EH (cell line): ENCODE results near the gene DOK7.

Experiments used
- DNase-seq: peaks from one replicate; pipeline ENCODE4 v3.0.0-alpha.2; 2015; ENCODE audit warnings: low read depth

The DOK7 gene

DNA sequence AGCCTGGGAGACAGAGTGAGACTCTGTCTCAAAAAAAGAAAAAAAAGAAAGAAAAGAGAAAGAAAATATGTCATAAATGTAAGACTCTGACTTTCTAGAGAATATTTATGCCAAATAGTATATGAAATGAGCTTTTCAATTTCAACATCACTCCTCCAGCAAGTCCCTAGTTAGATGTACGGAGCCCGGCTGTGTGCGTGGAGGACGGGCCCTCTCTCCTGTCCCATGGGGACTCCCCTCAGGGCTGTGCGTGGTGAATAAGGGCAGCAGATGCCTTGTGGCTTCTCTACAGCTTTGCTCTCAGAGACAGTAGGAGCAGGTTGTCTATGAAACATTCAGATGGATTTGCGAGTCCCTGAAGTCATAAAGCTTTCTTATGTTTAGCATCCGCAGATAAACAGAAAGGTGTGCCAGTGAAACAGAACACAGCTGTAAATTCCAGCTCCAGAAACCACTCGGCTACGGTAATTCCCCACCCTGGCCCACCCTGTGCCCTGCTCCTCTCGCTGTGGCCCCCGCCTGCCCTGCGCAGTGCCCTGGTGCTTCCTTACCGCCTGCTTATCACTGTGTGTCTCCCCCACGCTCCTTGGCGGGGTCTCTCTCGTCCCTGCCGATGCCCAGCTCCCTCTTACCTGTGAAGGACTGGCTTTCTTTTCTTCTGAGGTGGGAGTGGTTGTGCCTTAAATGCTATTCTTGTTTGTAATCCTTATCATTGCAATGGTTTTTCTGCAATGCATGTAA, 35.2 kb upstream of the DOK7 start:
- DNase-seq = no peak

DNA sequence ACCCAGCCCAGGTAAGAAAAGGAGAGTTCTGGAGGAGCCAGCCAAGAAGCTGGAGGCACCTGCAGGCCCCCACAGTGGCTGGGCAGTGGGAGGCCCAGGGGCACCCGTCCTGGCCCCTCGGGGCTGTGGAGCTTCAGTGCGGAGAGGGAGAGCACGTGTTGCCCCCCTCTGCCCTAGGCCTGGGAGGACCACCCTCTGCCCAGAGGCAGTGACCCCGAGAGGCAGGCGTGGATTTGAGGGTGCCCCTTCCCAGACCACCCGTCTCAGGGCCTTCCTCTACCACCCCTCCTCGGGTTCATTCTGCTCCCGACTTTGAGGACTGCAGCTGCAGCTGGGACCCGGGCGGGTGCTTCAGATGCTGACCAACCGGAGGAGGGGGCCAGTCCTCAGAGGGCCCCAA, 33.5 kb upstream of the DOK7 start:
- no peak for DNase-seq

DNA sequence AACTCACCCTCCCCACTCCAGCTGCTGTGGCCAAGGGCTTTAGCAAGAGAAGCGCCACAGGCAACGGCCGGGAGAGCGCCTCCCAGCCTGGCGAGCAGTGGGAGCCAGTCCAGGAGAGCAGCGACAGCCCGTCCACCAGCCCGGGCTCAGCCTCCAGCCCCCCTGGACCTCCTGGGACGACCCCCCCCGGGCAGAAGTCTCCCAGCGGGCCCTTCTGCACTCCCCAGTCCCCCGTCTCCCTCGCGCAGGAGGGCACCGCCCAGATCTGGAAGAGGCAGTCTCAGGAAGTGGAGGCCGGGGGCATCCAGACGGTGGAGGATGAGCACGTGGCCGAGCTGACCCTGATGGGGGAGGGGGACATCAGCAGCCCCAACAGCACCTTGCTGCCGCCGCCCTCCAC, 32.6 kb upstream of the DOK7 start:
- no peak for DNase-seq

DNA sequence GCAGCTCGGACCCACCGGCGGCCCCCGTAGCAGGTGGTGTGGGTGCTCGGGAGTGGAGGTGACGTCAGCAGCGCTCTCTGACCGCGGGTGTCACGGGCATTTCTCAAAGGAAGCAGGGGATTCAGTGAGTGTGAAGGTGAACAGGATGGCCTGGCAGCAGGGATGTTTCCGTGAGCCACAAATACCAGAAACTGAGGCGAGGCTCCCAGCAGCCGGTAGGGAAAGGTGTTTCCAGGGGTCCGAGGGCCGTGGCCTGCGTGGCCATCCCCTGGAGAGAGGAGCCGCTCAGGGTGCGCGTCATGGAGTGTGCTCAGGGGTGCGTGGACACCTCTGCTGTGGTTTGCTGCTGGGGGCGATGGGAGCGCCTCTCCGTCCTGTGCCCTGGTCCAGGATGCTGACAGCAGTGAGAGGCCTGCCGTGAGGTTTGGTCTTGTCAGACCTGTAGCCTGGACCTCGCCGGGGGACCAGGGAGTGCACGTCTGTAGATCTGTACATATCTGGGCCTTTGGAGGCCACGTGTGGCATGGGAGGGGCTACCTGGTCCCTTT, 31.6 kb upstream of the DOK7 start:
- DNase-seq = no peak

DNA sequence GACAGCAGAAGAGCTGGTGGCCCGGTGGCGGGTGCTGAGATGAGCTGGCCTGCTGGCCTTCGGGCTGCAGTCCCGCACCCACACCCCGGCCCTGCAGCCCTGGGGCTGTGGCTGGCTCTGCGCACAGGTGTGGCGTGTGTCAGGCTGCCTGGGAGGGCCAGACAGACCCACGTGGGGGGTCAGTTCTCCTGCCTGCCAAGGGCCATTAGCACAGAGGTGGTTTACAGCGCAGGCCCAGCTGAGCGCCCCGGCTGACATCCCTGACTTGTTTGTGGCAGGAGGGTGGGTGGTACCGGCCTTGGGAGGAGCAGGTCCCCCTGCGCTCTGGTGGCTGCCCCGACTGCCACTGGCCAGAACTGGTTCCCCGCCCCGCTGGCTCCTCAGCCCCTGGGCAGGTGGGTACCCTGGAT, 30.7 kb upstream of the DOK7 start:
- no peak for DNase-seq

DNA sequence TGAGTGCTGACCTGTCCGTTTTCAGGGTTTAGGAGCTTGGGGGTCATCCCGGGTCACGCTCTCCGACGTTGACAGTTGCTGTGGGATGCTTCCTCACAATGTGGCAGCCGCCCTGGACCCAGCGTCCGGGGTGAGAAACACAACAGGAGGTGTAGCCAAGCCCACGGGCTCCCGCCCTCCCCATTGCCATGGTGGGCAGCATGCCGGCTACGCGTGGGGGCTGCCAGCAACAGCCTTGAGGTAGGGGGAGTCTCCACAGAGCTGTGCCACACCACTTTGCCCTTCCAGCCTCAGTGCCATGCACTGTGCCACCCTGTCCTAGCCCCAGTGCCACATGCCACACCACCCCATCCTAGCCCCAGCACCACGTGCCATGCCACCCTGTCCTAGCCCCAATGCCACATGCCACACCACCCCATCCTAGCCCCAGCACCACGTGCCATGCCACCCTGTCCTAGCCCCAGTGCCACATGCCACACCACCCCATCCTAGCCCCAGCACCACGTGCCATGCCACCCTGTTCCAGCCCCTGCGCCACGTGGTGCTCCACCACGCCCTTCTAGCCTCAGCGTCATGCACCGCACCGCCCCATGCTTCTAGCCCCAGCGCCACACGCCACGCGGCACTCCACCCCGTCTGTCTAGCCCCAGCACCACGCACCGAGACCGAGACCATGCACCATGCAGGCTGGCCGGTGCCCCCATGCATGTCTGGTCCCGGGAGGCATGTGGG, 29.8 kb upstream of the DOK7 start:
- no peak for DNase-seq

DNA sequence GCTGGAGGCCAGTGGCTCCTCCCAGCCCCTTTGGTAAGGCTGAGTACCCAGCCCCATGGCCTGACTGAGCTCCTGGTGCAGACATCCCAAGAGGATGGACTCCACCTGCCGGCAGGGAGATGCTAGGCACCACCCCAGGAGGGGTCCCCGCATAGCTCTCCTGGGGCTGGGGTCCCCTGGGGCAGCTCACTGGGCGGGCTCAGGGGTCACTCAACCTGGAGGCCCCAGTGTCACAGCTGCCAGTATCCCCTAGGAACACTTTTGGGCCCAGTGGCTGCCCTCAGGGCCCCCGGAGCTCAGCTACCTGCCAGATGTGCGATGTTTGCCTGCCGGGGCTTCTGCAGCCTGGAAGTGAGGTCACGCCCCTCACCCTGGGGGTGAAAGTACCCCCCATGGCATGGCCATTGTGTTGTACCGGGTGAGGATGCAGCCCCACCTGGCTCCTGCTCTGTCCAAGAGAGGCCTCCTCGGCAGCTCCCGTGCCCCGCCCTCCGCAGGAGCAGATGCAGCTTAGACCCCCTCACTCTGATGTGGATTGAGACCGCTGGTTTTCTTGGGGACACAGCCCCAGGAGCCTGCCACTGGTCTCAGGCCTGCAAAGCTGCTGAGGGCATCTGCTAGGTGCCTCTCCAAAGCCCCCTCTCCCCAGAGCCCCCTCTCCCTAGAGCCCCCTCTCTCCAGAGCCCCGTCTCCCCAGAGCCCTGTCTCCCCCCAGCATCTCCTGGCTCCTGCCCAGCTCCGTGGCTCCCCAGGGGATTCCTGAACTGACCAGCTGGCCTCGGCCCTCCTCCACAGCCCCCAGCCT, 28.0 kb upstream of the DOK7 start:
- DNase-seq = no peak

DNA sequence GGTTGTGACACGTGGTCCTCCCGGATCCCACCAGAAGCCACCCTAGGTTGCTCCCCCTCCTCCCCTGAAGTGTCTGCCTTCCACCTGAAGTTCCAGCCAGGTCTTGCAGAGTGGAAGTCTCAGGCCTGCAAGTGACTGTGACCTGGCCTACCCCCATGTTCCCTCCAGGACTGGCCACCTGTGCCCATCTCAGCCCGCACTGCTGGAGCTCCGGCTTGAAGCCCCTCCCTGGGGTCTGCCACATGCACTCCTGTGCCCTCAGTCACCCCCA, 27.5 kb upstream of the DOK7 start:
- no peak for DNase-seq

DNA sequence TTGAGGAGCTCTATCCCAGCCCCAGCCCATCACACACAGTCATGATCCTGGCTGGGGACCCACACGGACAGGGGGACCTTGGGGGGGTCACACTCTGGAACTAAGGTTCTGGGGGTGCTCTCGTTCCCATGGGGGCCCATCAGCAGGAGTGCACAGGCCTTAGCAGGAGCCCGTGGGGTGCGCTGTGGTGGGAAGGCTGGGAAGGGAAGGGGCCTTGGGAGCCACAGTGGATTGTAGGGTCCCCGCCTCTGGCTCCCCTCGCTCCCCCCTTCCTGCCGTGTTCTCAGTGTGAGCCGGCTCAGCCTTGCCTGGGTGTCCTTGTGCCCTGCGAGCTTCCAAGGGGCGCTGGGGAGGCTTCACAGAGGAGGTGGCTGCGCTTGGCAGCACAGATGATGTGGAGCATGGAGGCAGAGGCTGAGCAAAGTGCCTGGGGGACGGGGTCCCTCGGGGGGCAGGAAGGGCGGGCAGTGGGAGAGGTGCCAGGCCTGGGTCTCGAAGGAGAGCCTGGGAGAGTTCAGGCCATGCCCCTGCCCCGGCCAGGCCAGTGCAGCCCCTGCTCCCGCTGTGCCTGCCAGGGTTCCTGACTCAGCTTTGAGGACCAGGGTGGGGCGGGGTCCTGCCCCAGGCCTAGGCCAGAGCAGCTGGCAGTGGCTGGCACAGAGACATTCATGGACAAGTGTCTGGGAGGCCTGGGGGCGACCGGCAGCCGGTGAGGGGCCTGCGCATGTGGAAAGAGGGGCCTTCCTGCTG, 26.9 kb upstream of the DOK7 start:
- DNase-seq = no peak

DNA sequence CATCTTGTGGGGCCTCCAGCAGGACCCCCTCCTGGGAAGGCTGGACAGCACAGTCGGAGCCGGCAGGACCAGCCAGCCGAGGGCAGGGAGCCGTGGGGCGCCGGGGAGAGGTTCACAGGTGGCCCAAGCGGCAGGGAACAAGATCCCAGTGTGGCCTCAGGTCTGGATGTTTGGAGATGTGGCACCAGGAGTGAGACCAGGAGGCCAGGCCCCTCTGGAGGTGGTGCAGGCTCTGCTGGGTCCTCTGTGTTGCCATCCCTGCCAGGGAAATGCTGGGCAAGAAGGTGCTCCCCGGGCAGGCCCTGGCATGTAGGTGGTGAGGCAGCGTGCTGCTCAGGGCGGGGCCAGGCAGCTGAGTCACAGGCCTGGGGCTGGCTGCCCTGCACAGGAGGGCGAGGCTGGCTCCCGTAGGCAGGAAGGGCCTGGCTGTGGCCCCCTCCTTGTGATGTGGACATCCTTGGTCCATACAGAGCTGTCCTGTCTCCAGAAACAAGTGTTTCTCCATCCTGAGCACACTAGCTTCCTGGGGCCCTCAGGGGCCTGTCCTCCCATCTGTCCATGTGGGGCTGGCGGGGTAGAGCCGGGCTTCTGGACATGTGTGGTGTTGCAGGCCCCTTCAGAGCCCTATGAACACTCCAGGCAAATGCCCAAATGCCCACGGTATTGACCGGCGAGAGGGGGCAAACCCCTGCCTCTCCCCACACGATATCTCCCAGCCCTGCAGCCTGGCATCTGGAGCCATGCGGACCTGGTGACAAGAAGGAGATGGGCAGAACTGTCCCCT, 26.1 kb upstream of the DOK7 start:
- DNase-seq = peak; percentile 69

DNA sequence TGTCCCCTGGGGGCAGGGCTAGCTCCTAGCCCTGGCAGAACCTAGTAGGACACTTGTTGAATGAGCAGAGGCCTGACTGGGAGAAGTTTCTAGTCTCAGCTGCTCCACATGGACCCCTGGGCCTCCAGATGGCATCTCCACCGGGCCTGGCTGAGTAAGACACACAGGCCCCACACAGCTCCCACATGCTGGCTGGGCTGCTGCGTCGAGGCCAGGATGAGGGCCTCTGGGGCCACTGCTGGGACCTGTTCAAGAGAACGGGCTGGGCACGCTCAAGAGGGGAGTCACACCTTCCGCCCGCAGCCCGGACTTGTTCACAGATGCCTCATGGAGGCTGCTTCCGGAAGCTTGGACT, 25.5 kb upstream of the DOK7 start:
- DNase-seq = no peak

DNA sequence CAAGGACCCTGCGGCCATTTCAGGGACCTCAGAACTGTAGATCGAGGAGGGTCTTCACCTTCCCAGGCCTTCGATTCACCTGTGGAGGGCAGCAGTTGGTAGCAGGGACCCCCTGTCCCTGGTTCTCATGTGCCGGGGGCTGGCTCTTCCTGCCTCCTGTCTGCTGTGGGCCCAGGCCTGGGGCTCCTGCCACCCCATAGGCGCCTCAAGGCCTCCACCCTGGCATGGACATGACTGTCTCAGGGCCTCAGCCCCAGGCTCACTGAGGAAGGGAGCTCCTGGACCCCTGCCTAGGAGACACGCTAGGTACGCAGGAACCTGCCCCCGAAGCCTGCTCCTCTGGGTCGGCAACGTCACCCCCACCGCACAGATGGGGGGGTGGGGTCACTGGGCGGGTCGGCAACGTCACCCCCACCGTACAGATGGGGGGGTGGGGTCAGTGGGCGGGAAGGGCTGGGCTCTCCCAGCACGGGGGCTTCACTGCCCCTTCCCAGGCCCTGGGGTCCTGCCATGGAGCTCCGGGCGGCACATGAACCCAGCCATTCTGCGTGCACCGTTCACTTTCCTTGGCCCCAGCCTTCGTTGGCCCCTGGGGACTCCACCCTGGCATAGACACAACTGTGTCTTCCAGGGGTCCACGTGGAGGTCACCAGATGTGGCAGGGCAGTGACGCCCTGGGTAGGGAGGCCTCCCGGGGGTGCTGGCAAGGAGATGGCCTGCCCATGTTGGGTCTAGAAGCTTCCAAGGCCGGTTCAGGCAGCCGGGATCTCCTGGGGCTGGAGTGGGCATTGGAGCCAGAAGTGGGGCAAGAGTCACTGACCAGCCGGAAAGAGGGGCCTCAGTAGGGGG, 24.9 kb upstream of the DOK7 start:
- DNase-seq = no peak

DNA sequence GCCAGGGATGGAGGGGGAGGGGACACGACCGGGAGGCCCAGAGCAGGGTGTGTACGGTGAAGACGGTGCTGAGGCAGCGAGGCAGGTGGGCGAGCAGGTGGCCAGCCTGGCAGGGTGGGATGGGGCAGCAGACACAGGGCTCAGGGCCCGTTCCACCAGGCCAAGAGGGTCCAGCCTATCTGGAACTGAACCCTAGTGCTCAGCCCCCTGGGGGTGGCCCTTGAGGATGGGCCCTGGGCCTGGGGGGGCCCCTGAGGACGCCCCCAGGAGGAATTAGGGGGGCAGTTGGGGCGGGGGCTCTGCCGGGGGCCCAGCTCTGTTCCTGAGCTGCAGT, 24.3 kb upstream of the DOK7 start:
- no peak for DNase-seq

DNA sequence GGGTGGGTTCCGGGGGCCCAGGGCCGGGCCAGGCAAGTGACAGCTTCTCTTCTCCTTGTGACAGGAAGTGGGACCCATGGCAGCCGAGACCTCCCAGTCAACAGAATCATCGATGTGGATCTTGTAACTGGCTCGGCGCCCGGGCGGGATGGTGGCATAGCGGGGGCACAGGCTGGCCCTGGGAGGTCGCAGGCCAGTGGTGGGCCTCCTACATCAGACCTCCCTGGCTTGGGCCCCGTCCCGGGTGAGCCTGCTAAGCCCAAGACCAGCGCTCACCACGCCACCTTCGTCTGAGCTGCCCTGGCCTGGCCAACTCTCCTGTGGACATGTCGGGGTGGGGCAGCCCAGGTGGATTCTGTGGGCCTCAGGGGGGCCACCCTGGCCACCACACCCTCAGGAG, 23.7 kb upstream of the DOK7 start:
- DNase-seq = no peak

DNA sequence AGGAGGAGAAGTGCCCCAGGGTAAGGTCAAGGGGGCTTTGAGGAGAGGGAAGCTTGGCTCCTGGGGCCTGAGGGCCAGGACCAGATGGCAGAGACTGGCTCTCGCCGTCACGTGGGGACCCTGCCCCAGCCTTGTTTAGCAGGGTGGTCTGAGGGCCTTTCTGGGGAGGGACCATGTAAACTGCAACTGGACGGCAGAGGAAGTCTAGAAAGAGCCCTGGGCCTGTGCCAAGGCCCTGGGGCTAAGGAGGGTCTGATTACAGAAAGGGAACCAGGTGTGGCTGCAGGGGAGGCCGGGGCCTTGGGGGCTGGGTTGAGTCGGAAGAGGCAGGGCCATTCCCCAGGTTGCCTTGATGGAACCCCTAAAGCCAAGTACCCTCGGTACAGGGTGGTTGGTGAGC, 23.1 kb upstream of the DOK7 start:
- no peak for DNase-seq

DNA sequence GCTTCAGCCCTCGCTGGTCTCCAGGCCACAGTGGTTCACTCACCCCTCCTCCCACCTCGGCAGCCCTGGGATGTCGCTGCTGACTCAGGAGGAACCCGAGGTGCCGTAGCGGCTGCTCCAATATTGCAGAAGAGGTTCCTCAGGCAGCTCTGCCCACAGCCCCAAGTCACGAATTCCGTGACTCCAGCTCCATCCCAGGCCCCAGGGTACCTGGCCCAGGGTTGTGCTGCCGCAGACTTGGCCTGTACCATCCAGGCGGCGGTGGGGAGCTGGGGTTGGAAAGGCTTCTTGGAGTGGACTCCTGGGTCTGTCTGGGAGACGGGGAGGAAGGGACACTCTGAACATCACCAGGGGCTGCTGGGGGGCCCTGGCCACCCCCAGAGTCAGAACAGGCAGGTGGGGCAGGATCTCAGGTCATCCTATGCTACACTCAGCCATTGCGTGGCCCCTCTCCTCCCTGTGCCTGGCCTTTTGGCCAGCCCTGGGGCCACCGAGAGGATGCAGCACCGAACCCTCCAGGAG, 22.1 kb upstream of the DOK7 start:
- DNase-seq = peak; percentile 58

DNA sequence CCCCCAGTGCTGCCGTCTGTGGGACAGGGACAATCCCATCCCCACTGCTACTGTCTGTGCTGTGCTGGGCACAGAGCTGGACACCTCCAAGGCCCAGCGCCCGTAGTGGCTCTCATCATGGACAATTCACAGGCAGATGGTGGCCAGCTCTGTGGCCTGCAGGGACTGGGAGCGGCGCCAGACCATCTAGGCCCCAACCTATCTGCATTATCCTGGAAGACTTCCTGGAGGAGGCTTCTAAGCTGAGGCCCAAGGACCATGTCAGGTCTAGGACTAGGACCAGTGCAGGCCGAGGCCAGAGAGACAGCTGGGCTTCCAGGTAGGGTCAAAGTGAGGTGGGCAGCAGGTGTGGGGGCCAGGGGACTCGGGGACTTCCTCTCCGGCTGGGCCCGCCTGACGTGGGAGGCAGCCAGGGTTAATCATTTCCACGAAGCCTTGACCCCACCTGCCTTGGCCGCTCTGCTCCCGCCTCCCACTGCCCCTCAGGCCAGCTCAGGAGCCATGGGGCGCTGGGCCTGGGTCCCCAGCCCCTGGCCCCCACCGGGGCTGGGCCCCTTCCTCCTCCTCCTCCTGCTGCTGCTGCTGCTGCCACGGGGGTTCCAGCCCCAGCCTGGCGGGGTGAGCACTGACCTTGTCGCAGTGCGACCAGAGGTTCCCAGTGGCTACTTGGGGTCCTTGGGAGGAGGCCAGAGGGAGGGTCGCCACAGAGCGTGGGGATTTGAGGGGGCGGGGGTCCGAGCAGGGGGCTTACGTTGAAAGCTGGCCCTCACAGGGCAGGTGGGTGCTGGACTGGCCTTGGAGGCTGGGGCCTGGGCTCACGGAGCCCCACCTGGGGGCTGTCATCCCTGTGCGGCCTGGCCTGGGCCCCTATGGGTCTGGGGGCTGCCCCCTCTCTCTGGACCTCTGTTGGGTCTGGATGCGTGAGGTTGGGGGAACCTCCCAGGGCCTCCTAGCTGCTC, 21.3 kb upstream of the DOK7 start, which contains the start of gene HGFAC:
Gene HGFAC (plus strand): TSS at position 468 of the 959 bp plus-strand sequence. CDS start 34 bp downstream, at position 502.
- DNase-seq = peak; percentile 6

DNA sequence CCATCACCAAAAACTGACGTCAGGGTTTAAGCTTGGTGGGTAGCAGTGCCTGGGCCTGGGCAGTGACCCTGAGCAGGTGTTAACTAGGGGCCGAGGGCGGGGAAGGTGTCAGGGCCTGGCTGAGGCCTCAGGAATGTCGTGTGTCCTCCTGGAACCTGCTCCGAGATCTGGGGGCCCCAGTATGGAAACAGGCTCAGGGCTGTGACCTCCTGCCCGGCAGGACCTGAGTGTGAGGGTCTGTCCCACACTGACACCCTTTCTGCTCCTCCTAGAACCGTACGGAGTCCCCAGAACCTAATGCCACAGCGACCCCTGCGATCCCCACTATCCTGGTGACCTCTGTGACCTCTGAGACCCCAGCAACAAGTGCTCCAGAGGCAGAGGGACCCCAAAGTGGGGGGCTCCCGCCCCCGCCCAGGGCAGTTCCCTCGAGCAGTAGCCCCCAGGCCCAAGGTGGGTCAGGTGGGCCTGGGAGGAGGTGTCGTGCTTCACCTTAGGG, 20.6 kb upstream of the DOK7 start:
- no peak for DNase-seq
